Tibial nerve (tissue), 4 donors: ENCODE results near the gene CCDC27. TPM values are rescaled to one million over a fixed set of nuclear protein-coding genes. Genes with fewer than 3 reads are reported as not detected.

Experiments
- DNase-seq, 2 donors: peaks; one replicate each; pipeline ENCODE4 v3.0.0-alpha.2; 2019; ENCODE audit warnings: low spot score in 2 of 2
- H3K27ac ChIP-seq, 4 donors: fragments of 200-600 bp; sonication (generic) in 3 of 4; one replicate each; pipeline ENCODE4 v1.5.1; 2017 to 2019; ENCODE audit warnings: mild to moderate bottlenecking in 1 of 4
- H3K27me3 ChIP-seq, 2 donors: fragments of 200-600 bp; sonication (generic) in 1 of 2; one replicate each; pipeline versions ENCODE4 v1.5.1 to v1.6.0; 2017 to 2019
- H3K36me3 ChIP-seq, 3 donors: fragments of 200-600 bp; sonication (generic); one replicate each; pipeline ENCODE4 v1.5.1; 2018 to 2019
- H3K4me1 ChIP-seq, 4 donors: fragments of 200-600 bp; sonication (generic) in 3 of 4; one replicate each; pipeline ENCODE4 v1.5.1; 2017 to 2019
- H3K4me3 ChIP-seq, 4 donors: fragments of 200-600 bp; sonication (generic) in 3 of 4; one replicate each; pipeline ENCODE4 v1.5.1; 2017 to 2019; ENCODE audit warnings: mild to moderate bottlenecking in 1 of 4, moderate library complexity in 1 of 4
- H3K9me3 ChIP-seq, 4 donors: fragments of 200-600 bp; sonication (generic) in 3 of 4; one replicate each; pipeline ENCODE4 v1.5.1; 2017 to 2019
- CTCF ChIP-seq, 5 experiments: fragments of 200-600 bp in 3 of 5; fragments of 450-650 bp in 2 of 5; sonication (generic) in 3 of 5; IDR thresholded peaks; one replicate each; pipeline ENCODE4 v1.5.1; 2016 to 2019; ENCODE audit warnings: antibody characterized with exemption in 5 of 5, mild to moderate bottlenecking in 3 of 5, moderate library complexity in 2 of 5
- EP300 ChIP-seq, 2 donors: sonication (generic); formaldehyde crosslinking; IDR thresholded peaks; one replicate each; pipeline ENCODE4 v1.6.1; 2017; ENCODE audit warnings: antibody characterized with exemption in 2 of 2, mild to moderate bottlenecking in 1 of 2
- POLR2A ChIP-seq, 2 donors: fragments of 450-650 bp; IDR thresholded peaks; one replicate each; pipeline ENCODE4 v1.6.1; 2017; ENCODE audit warnings: antibody characterized with exemption in 2 of 2, mild to moderate bottlenecking in 2 of 2, moderate library complexity in 2 of 2
- WGBS, 2 donors: methylation state at CpG; one replicate each; pipeline ENCODE4 v1.1.5; 2018; 5-methylcytosine and 5-hydroxymethylcytosine counted together
- total RNA-seq, 4 donors: library from RNA; depleted of rRNA; stranded (reverse); fragments of >200 nt; gene quantifications; one replicate each; pipeline ENCODE4 v1.1.0, GENCODE V29; 2016

CCDC27 gene
- total RNA-seq, 4 donors from 2014 or later = not detected

DNA sequence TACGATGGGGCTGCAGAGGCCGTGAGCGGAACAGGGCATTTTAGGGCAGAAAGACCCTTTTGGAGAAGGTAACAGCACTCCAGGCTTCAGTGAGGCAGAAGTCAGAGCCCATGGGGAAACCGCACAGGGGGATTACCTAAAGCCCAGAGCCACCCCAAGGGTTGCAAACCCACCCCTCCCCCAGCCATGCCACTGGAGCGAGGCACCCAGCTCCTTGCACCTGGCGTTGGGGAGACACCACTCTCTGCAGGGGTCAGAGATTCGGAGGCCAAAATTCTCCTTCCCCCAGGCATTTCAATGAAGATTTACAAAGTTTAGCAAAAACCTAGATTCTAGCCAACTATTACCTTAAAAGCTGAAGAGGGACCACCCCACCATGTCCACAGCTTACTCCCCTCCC is 38.4 kb upstream of the CCDC27 start:
- WGBS, 2 donors = 87 to 93% methylated on average over 7 of the region's 7 CpGs

DNA sequence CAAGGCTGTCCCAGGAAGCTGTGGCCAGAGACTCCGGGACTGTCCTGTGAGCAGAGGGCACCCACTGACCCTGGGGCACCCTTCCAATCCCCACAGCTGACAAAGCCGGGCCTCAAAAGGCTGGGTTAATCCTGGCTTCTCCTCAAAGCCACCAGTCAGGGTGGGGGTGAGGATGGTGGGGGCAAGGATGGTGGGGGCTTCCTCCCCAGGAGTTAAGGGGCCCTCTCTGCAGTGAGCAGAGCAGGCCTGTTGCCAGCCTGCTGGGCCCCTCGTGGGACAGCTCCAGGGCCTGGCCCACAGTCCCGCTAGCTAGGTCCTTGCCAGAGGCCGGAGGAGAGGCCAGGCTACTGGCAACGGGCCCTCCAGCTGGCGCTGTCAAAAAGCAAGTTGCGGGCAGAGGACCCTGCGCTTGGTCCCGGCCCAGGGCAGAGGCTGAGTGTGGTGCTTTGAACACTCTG is 37.9 kb upstream of the CCDC27 start:
- H3K9me3 ChIP-seq = no peaks in the 10 kb centered on the region
- TF ChIP-seq CTCF (IDR thresholded peaks at IDR 0.05) (no peak), EP300 (IDR thresholded peaks at IDR 0.05) (no peak), POLR2A (IDR thresholded peaks at IDR 0.05) (no peak)
- H3K4me1 ChIP-seq = peaks cover 0 to 20% (median 0%) of the 10 kb centered on the region in 4 donors
- H3K36me3 ChIP-seq = no peaks in the 10 kb centered on the region
- peaks cover 0 to 56% of the 10 kb centered on the region in 2 donors for H3K27me3 ChIP-seq
- 46 to 48% methylated on average over 3 to 7 of the region's 10 CpGs for WGBS, 2 donors
- no peak overlapping the region for H3K4me3 ChIP-seq
- DNase-seq = no peak
- H3K27ac ChIP-seq = no peak overlapping the region

More for the DNA sequence above, 38.4 kb upstream of the CCDC27 start:
- Histone ChIP-seq H3K4me3 (no peak overlapping the region), H3K27me3 (peaks cover 0 to 55% of the 10 kb centered on the region in 2 donors), H3K9me3 (no peaks in the 10 kb centered on the region), H3K36me3 (no peaks in the 10 kb centered on the region), H3K27ac (no peak overlapping the region), H3K4me1 (peaks cover 0 to 20% (median 0%) of the 10 kb centered on the region in 4 donors)
- TF ChIP-seq EP300 (IDR thresholded peaks at IDR 0.05) (no peak), POLR2A (IDR thresholded peaks at IDR 0.05) (no peak), CTCF (IDR thresholded peaks at IDR 0.05) (no peak)
- DNase-seq = no peak

DNA sequence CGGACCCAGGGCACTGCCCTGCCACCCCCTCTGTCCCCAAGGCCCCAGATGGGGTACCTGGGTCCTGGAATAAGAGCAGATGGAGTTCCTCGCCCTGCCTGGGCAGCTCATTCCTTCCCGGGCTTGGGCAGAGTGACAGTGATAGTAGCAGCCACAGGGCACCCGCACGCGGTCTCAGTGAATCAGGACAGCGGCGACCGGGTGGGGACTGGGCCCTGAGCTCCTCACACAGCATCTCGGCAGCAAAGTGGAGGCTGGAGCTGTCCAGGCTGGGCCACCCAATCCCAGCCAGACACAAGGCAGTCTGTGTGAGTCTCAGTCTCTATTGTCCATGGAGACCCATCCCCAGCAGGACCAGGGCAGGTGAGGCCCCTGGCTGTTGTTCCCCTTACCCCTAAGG is 37.4 kb upstream of the CCDC27 start:
- Histone ChIP-seq H3K27me3 (peaks cover 0 to 54% of the 10 kb centered on the region in 2 donors), H3K4me1 (peaks cover 0 to 20% (median 0%) of the 10 kb centered on the region in 4 donors), H3K9me3 (no peaks in the 10 kb centered on the region), H3K36me3 (no peaks in the 10 kb centered on the region), H3K27ac (no peak overlapping the region), H3K4me3 (no peak overlapping the region)
- TF ChIP-seq EP300 (IDR thresholded peaks at IDR 0.05) = no peak
- TF ChIP-seq POLR2A (IDR thresholded peaks at IDR 0.05) = no peak
- TF ChIP-seq CTCF (IDR thresholded peaks at IDR 0.05) = no peak
- WGBS, 2 donors = 80% methylated on average over 10 of the region's 10 CpGs; no CpG with 5 or more reads in 1 of the 2 donors
- DNase-seq = no peak

GRCh38 chr1:3716351-3716750 is 35.9 kb upstream of the CCDC27 start:
- DNase-seq = no peak
- TF ChIP-seq POLR2A (IDR thresholded peaks at IDR 0.05) (no peak), CTCF (IDR thresholded peaks at IDR 0.05) (no peak), EP300 (IDR thresholded peaks at IDR 0.05) (no peak)

DNA sequence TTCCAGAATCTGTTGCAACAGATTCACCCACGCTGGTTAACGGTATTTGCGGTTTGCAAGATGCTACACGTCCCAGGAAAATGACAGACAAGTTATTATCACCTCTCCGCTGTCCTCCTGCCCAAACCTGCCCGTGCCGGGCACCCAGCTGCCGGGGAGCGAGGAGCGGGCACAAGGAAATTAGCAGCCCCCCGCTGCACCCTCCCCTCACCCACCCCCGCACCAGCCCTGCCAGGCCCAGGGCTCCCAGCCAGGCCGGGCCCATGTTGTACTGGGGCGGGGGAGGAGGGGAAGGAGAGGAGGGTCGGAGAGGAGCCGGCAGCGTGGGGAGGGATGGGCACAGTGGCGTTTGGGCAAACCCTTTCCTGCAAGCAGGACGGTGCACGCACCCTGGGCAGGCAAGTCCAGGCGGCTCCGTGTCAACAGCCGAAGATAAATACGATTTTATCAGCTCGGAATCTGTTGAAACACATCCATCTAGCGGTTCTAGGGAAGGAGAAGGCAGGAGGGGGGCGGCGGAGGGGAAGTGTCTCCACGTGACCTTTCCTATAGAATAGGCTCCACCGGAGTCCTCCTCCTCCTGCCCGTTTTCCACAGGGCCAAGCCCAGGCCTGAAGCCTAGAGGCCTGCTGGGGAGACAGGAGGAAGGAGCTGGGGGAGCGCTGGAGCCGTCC is 35.1 kb upstream of the CCDC27 start:
- Histone ChIP-seq H3K4me1 (peaks cover 0 to 20% (median 0%) of the 10 kb centered on the region in 4 donors), H3K27ac (no peak overlapping the region), H3K36me3 (no peaks in the 10 kb centered on the region), H3K27me3 (peaks cover 0 to 39% of the 10 kb centered on the region in 2 donors), H3K4me3 (no peak overlapping the region), H3K9me3 (no peaks in the 10 kb centered on the region)
- no peak for DNase-seq
- TF ChIP-seq POLR2A (IDR thresholded peaks at IDR 0.05) (no peak), CTCF (IDR thresholded peaks at IDR 0.05) (no peak), EP300 (IDR thresholded peaks at IDR 0.05) (no peak)
- 52 to 58% methylated on average over 25 to 31 of the region's 33 CpGs for WGBS, 2 donors

More at GRCh38 chr1:3716351-3716750, 35.9 kb upstream of the CCDC27 start:
- no peaks in the 10 kb centered on the region for H3K9me3 ChIP-seq
- peaks cover 0 to 20% (median 0%) of the 10 kb centered on the region in 4 donors for H3K4me1 ChIP-seq
- 65 to 86% methylated on average over 2 to 4 of the region's 6 CpGs for WGBS, 2 donors
- H3K36me3 ChIP-seq = no peaks in the 10 kb centered on the region
- H3K4me3 ChIP-seq = no peak overlapping the region
- peaks cover 0 to 41% of the 10 kb centered on the region in 2 donors for H3K27me3 ChIP-seq
- H3K27ac ChIP-seq = no peak overlapping the region
